ENCODE results near the gene BICD2. TPM values are rescaled to one million over a fixed set of nuclear protein-coding genes. Genes with fewer than 3 reads are reported as not detected.

BICD2 gene
- total RNA-seq, 4 donors from 2014 or later: 42.3 to 75.3 (median 51.8) TPM

- Histone ChIP-seq H3K4me3 (no peak overlapping the region), H3K9me3 (no peaks in the 10 kb centered on the region), H3K4me1 (peaks cover 0 to 60% (median 16%) of the 10 kb centered on the region in 3 donors), H3K27ac (no peak overlapping the region), H3K36me3 (peaks cover 0 to 22% of the 10 kb centered on the region in 2 donors), H3K27me3 (no peaks in the 10 kb centered on the region)
- TF ChIP-seq POLR2AphosphoS5 (IDR thresholded peaks at IDR 0.05) (no peak), CTCF (IDR thresholded peaks at IDR 0.05) (no peak), EP300 (IDR thresholded peaks at IDR 0.05) (no peak), POLR2A (IDR thresholded peaks at IDR 0.05) (no peak)
- 100% methylated on average over 1 of the region's 8 CpGs for whole genome bisulfite sequencing, 2 donors (ENCODE audit: low coverage in 1 of 2)
- ATAC-seq: no peak
Measured at GRCh38 chr9:92666912-92667532, 97.6 kb downstream of the BICD2 start.

- Histone ChIP-seq H3K4me1 (peaks cover 0 to 55% (median 15%) of the 10 kb centered on the region in 3 donors), H3K27ac (no peak overlapping the region), H3K9me3 (no peaks in the 10 kb centered on the region), H3K36me3 (peaks cover 0 to 22% of the 10 kb centered on the region in 2 donors), H3K27me3 (no peaks in the 10 kb centered on the region), H3K4me3 (no peak overlapping the region)
- TF ChIP-seq POLR2A (IDR thresholded peaks at IDR 0.05): no peak
- TF ChIP-seq EP300 (IDR thresholded peaks at IDR 0.05): no peak
- TF ChIP-seq POLR2AphosphoS5 (IDR thresholded peaks at IDR 0.05): no peak
- TF ChIP-seq CTCF (IDR thresholded peaks at IDR 0.05): no peak
- 83 to 100% methylated on average over 1 to 3 of the region's 6 CpGs for WGBS, 2 donors (ENCODE audit: low coverage in 1 of 2)
- ATAC-seq: no peak
Measured at GRCh38 chr9:92666236-92666635, 98.4 kb downstream of the BICD2 start.

GRCh38 chr9:92665836-92666235 is 98.8 kb downstream of the BICD2 start:
- WGBS, 2 donors (ENCODE audit: low coverage in 1 of 2): 96 to 100% methylated on average over 2 of the region's 3 CpGs
- H3K4me3 ChIP-seq: no peak overlapping the region
- no peaks in the 10 kb centered on the region for H3K9me3 ChIP-seq
- peaks cover 0 to 22% of the 10 kb centered on the region in 2 donors for H3K36me3 ChIP-seq
- no peak overlapping the region for H3K27ac ChIP-seq
- TF ChIP-seq CTCF (IDR thresholded peaks at IDR 0.05) (no peak), POLR2A (IDR thresholded peaks at IDR 0.05) (no peak), POLR2AphosphoS5 (IDR thresholded peaks at IDR 0.05) (no peak), EP300 (IDR thresholded peaks at IDR 0.05) (no peak)
- no peaks in the 10 kb centered on the region for H3K27me3 ChIP-seq
- peaks cover 0 to 51% (median 12%) of the 10 kb centered on the region in 3 donors for H3K4me1 ChIP-seq
- ATAC-seq: no peak

GRCh38 chr9:92664394-92665152 is 100.1 kb downstream of the BICD2 start:
- Histone ChIP-seq H3K4me1 (peaks cover 0 to 47% (median 12%) of the 10 kb centered on the region in 3 donors), H3K4me3 (no peak overlapping the region), H3K9me3 (no peaks in the 10 kb centered on the region), H3K27ac (no peak overlapping the region), H3K27me3 (no peaks in the 10 kb centered on the region), H3K36me3 (peaks cover 0 to 22% of the 10 kb centered on the region in 2 donors)
- TF ChIP-seq CTCF (IDR thresholded peaks at IDR 0.05) (no peak), POLR2A (IDR thresholded peaks at IDR 0.05) (no peak), EP300 (IDR thresholded peaks at IDR 0.05) (no peak), POLR2AphosphoS5 (IDR thresholded peaks at IDR 0.05) (no peak)
- 45 to 60% methylated on average over 3 to 4 of the region's 13 CpGs for WGBS, 2 donors (ENCODE audit: low coverage in 1 of 2)
- ATAC-seq: no peak
